WTC11 (cell line): Measurements from ENCODE around the gene TMEM140. TPM values are rescaled to one million over a fixed set of nuclear protein-coding genes. Genes with fewer than 3 reads are reported as not detected.

ENCODE experiments used
- ATAC-seq: fragments of 200-7000 bp; cut with Tn5 transposase; 2 replicates; pipeline ENCODE4 v1.10.0; 2021; ENCODE audit warnings: mild to moderate bottlenecking, moderate library complexity
- CTCF ChIA-PET: fragments of 300-600 bp; sonication (Branson Sonifier 250); formaldehyde crosslinking; loops from one replicate; lab custom pipeline; 2021; ENCODE audit warnings: antibody characterized with exemption; lab: Charles Lee
- POLR2A ChIA-PET: fragments of 350-600 bp; sonication (Branson Sonifier 250); formaldehyde crosslinking; loops from one replicate; lab custom pipeline; 2021; ENCODE audit warnings: antibody characterized with exemption; lab: Charles Lee
- DNase-seq: peaks from one replicate; pipeline ENCODE4 v3.0.0; 2021; ENCODE audit warnings: low spot score
- H3K27ac Mint-ChIP-seq: 2 replicates; pipeline ENCODE4 v1.8.0; 2021; ENCODE audit warnings: mixed read lengths
- H3K27me3 Mint-ChIP-seq: 2 replicates; pipeline ENCODE4 v1.8.0; 2021; ENCODE audit warnings: low read depth, mild to moderate bottlenecking, moderate library complexity, mixed read lengths
- H3K36me3 Mint-ChIP-seq: 2 replicates; pipeline ENCODE4 v1.8.0; 2021; ENCODE audit warnings: mixed read lengths
- H3K4me1 Mint-ChIP-seq: 2 replicates; pipeline ENCODE4 v1.8.0; 2022; ENCODE audit warnings: mixed read lengths
- H3K4me3 Mint-ChIP-seq: 2 replicates; pipeline ENCODE4 v1.8.0; 2021; ENCODE audit warnings: mild to moderate bottlenecking, moderate library complexity, mixed read lengths
- H3K9me3 Mint-ChIP-seq: 2 replicates; pipeline ENCODE4 v1.8.0; 2021; ENCODE audit warnings: mixed read lengths
- JAZF1 ChIP-seq: fragments of 250-450 bp; sonication (Bioruptor Pico); IDR thresholded peaks from 2 replicates; pipeline ENCODE4 v1.9.0; 2021; ENCODE audit warnings: moderate library complexity, mild to moderate bottlenecking, inconsistent platforms
- NFATC4 ChIP-seq: fragments of 250-450 bp; sonication (Bioruptor Pico); IDR thresholded peaks from 2 replicates; pipeline ENCODE4 v1.9.0; 2021; ENCODE audit warnings: mild to moderate bottlenecking
- NR2C2 ChIP-seq: sonication (generic); formaldehyde crosslinking; IDR thresholded peaks from 2 replicates; pipeline ENCODE4 v1.8.0; 2022; ENCODE audit warnings: mild to moderate bottlenecking, missing genetic modification reagents
- RELA ChIP-seq: sonication (generic); formaldehyde crosslinking; IDR thresholded peaks from 2 replicates; pipeline ENCODE4 v1.8.1; 2022; ENCODE audit warnings: missing genetic modification reagents, mild to moderate bottlenecking, borderline replicate concordance
- TCF7 ChIP-seq: sonication (generic); formaldehyde crosslinking; IDR thresholded peaks from 2 replicates; pipeline ENCODE4 v1.8.0; 2022; ENCODE audit warnings: mild to moderate bottlenecking, low read depth, missing genetic modification reagents, moderate library complexity
- ZNF121 ChIP-seq: sonication (generic); formaldehyde crosslinking; IDR thresholded peaks from 2 replicates; pipeline ENCODE4 v1.8.0; 2023; ENCODE audit warnings: missing genetic modification reagents
- ZNF263 ChIP-seq: sonication (generic); formaldehyde crosslinking; IDR thresholded peaks from 2 replicates; pipeline ENCODE4 v1.8.1; 2022; ENCODE audit warnings: low read depth, mild to moderate bottlenecking, moderate library complexity, missing genetic modification reagents
- total RNA-seq: library from RNA; stranded (reverse); gene quantifications from 3 replicates; pipeline ENCODE4 v1.2.3, GENCODE V29; 2021
- TF ChIP-seq, protein P1 (sequence below): sonication (generic); formaldehyde crosslinking; IDR thresholded peaks from 2 replicates; pipeline ENCODE4 v1.8.0; 2023; ENCODE audit warnings: missing genetic modification reagents, mild to moderate bottlenecking, borderline replicate concordance
- TF ChIP-seq, protein P2 (sequence below): sonication (generic); formaldehyde crosslinking; IDR thresholded peaks from 2 replicates; pipeline ENCODE4 v1.8.0; 2022; ENCODE audit warnings: mild to moderate bottlenecking, missing genetic modification reagents
- TF ChIP-seq, protein P3 (sequence below): sonication (generic); formaldehyde crosslinking; IDR thresholded peaks from 2 replicates; pipeline ENCODE4 v1.8.1; 2023; ENCODE audit warnings: mild to moderate bottlenecking, missing genetic modification reagents
- TF ChIP-seq, protein P4 (sequence below): sonication (generic); formaldehyde crosslinking; IDR thresholded peaks from 2 replicates; pipeline ENCODE4 v1.8.1; 2022; ENCODE audit warnings: mild to moderate bottlenecking, missing genetic modification reagents, moderate library complexity, borderline replicate concordance
- TF ChIP-seq, protein P5 (sequence below): fragments of 250-450 bp; sonication (Bioruptor Pico); IDR thresholded peaks from 2 replicates; pipeline ENCODE4 v1.8.0; 2021; ENCODE audit warnings: mild to moderate bottlenecking
- TF ChIP-seq, protein P6 (sequence below): fragments of 250-450 bp; sonication (Bioruptor Pico); IDR thresholded peaks from 2 replicates; pipeline ENCODE4 v2.1.2; 2022; ENCODE audit warnings: mild to moderate bottlenecking, moderate library complexity
- TF ChIP-seq, protein P7 (sequence below): sonication (generic); formaldehyde crosslinking; IDR thresholded peaks from 2 replicates; pipeline ENCODE4 v1.8.1; 2022; ENCODE audit warnings: low read depth, missing genetic modification reagents, borderline replicate concordance
- TF ChIP-seq, protein P8 (sequence below): fragments of 200-600 bp; IDR thresholded peaks from 2 replicates; pipeline ENCODE4 v1.8.0; 2022; ENCODE audit warnings: antibody characterized with exemption

The TMEM140 gene
- total RNA-seq, 1 experiment from 2014 or later = not detected

DNA sequence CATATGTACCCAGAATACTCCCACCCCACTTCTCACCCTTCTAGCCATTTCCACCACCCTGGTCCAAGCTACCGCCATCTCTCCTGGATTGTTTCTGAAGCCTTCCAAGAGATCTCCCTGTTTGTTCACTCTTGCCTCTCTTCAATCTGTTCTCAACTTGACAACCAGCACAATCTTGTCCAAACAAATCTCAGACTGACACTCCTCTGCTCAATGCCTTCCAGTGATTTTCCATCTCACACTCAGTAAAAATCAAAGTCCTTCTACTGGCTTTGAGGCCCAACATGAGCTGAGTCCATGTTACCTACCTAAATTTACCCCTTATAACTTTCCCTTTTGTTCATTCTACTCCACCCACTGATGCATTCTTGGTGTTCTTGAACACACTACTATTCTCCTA, 33.2 kb upstream of the TMEM140 start:
- Mint-ChIP-seq H3K4me1 (peaks cover 6% of the 10 kb centered on the region; the same call in 1 of the 2 replicates), H3K36me3 (peaks cover 3% of the 10 kb centered on the region; the same call in 1 of the 2 replicates), H3K4me3 (no peak overlapping the region), H3K27me3 (no peaks in the 10 kb centered on the region), H3K27ac (no peak overlapping the region), H3K9me3 (peaks cover 7% of the 10 kb centered on the region; the same call in 1 of the 2 replicates)
- ChIA-PET POLR2A (no interaction called here), CTCF (no interaction called here)
- ATAC-seq = no peak
- TF ChIP-seq, protein P1, sequence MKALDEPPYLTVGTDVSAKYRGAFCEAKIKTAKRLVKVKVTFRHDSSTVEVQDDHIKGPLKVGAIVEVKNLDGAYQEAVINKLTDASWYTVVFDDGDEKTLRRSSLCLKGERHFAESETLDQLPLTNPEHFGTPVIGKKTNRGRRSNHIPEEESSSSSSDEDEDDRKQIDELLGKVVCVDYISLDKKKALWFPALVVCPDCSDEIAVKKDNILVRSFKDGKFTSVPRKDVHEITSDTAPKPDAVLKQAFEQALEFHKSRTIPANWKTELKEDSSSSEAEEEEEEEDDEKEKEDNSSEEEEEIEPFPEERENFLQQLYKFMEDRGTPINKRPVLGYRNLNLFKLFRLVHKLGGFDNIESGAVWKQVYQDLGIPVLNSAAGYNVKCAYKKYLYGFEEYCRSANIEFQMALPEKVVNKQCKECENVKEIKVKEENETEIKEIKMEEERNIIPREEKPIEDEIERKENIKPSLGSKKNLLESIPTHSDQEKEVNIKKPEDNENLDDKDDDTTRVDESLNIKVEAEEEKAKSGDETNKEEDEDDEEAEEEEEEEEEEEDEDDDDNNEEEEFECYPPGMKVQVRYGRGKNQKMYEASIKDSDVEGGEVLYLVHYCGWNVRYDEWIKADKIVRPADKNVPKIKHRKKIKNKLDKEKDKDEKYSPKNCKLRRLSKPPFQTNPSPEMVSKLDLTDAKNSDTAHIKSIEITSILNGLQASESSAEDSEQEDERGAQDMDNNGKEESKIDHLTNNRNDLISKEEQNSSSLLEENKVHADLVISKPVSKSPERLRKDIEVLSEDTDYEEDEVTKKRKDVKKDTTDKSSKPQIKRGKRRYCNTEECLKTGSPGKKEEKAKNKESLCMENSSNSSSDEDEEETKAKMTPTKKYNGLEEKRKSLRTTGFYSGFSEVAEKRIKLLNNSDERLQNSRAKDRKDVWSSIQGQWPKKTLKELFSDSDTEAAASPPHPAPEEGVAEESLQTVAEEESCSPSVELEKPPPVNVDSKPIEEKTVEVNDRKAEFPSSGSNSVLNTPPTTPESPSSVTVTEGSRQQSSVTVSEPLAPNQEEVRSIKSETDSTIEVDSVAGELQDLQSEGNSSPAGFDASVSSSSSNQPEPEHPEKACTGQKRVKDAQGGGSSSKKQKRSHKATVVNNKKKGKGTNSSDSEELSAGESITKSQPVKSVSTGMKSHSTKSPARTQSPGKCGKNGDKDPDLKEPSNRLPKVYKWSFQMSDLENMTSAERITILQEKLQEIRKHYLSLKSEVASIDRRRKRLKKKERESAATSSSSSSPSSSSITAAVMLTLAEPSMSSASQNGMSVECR = no peak
- TF ChIP-seq ZNF121 (no peak), NR2C2 (CRISPR knock-in tag) (no peak), RELA (CRISPR knock-in tag) (no peak), NFATC4 (CRISPR knock-in tag) (no peak), JAZF1 (no peak)
- TF ChIP-seq, protein P2, sequence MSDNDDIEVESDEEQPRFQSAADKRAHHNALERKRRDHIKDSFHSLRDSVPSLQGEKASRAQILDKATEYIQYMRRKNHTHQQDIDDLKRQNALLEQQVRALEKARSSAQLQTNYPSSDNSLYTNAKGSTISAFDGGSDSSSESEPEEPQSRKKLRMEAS = no peak
- TF ChIP-seq, protein P3, sequence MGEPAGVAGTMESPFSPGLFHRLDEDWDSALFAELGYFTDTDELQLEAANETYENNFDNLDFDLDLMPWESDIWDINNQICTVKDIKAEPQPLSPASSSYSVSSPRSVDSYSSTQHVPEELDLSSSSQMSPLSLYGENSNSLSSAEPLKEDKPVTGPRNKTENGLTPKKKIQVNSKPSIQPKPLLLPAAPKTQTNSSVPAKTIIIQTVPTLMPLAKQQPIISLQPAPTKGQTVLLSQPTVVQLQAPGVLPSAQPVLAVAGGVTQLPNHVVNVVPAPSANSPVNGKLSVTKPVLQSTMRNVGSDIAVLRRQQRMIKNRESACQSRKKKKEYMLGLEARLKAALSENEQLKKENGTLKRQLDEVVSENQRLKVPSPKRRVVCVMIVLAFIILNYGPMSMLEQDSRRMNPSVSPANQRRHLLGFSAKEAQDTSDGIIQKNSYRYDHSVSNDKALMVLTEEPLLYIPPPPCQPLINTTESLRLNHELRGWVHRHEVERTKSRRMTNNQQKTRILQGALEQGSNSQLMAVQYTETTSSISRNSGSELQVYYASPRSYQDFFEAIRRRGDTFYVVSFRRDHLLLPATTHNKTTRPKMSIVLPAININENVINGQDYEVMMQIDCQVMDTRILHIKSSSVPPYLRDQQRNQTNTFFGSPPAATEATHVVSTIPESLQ (CRISPR knock-in tag) = no peak
- TF ChIP-seq, protein P4, sequence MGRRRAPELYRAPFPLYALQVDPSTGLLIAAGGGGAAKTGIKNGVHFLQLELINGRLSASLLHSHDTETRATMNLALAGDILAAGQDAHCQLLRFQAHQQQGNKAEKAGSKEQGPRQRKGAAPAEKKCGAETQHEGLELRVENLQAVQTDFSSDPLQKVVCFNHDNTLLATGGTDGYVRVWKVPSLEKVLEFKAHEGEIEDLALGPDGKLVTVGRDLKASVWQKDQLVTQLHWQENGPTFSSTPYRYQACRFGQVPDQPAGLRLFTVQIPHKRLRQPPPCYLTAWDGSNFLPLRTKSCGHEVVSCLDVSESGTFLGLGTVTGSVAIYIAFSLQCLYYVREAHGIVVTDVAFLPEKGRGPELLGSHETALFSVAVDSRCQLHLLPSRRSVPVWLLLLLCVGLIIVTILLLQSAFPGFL = no peak
- TF ChIP-seq, protein P5, sequence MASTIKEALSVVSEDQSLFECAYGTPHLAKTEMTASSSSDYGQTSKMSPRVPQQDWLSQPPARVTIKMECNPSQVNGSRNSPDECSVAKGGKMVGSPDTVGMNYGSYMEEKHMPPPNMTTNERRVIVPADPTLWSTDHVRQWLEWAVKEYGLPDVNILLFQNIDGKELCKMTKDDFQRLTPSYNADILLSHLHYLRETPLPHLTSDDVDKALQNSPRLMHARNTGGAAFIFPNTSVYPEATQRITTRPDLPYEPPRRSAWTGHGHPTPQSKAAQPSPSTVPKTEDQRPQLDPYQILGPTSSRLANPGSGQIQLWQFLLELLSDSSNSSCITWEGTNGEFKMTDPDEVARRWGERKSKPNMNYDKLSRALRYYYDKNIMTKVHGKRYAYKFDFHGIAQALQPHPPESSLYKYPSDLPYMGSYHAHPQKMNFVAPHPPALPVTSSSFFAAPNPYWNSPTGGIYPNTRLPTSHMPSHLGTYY (CRISPR knock-in tag) = no peak
- no peak for DNase-seq

DNA sequence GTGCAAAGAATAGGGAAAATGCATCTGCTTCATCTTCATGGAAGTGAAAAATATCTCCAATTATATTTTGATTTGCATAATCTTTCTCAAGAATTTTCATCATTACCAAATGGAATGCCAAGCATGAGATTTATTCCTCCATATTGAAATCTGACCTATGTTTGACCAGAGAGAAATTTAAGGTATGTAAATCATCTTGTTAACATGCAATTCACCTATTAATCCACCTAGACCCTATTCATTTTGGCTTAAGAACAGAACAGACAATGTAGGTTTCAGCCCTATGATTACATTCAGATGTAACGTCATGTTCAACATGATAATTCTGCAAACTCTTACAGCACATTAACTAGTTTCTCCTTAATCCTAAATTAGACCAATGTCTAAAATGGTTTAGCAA, 30.8 kb upstream of the TMEM140 start:
- ChIA-PET POLR2A (no interaction called here), CTCF (no interaction called here)
- Mint-ChIP-seq H3K4me1 (peaks cover 6% of the 10 kb centered on the region; the same call in 1 of the 2 replicates), H3K27ac (no peak overlapping the region), H3K4me3 (no peak overlapping the region), H3K36me3 (peaks cover 18% of the 10 kb centered on the region), H3K27me3 (no peaks in the 10 kb centered on the region), H3K9me3 (peaks cover 23% of the 10 kb centered on the region)
- DNase-seq = no peak
- no peak for TF ChIP-seq ZNF263 (CRISPR knock-in tag)
- no peak for TF ChIP-seq TCF7 (CRISPR knock-in tag)
- TF ChIP-seq, protein P6, sequence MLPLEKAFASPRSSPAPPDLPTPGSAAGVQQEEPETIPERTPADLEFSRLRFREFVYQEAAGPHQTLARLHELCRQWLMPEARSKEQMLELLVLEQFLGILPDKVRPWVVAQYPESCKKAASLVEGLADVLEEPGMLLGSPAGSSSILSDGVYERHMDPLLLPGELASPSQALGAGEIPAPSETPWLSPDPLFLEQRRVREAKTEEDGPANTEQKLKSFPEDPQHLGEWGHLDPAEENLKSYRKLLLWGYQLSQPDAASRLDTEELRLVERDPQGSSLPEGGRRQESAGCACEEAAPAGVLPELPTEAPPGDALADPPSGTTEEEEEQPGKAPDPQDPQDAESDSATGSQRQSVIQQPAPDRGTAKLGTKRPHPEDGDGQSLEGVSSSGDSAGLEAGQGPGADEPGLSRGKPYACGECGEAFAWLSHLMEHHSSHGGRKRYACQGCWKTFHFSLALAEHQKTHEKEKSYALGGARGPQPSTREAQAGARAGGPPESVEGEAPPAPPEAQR (CRISPR knock-in tag) = no peak
- TF ChIP-seq, protein P7, sequence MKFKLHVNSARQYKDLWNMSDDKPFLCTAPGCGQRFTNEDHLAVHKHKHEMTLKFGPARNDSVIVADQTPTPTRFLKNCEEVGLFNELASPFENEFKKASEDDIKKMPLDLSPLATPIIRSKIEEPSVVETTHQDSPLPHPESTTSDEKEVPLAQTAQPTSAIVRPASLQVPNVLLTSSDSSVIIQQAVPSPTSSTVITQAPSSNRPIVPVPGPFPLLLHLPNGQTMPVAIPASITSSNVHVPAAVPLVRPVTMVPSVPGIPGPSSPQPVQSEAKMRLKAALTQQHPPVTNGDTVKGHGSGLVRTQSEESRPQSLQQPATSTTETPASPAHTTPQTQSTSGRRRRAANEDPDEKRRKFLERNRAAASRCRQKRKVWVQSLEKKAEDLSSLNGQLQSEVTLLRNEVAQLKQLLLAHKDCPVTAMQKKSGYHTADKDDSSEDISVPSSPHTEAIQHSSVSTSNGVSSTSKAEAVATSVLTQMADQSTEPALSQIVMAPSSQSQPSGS (CRISPR knock-in tag) = no peak
- TF ChIP-seq, protein P8, sequence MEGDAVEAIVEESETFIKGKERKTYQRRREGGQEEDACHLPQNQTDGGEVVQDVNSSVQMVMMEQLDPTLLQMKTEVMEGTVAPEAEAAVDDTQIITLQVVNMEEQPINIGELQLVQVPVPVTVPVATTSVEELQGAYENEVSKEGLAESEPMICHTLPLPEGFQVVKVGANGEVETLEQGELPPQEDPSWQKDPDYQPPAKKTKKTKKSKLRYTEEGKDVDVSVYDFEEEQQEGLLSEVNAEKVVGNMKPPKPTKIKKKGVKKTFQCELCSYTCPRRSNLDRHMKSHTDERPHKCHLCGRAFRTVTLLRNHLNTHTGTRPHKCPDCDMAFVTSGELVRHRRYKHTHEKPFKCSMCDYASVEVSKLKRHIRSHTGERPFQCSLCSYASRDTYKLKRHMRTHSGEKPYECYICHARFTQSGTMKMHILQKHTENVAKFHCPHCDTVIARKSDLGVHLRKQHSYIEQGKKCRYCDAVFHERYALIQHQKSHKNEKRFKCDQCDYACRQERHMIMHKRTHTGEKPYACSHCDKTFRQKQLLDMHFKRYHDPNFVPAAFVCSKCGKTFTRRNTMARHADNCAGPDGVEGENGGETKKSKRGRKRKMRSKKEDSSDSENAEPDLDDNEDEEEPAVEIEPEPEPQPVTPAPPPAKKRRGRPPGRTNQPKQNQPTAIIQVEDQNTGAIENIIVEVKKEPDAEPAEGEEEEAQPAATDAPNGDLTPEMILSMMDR = no peak
- no peak for ATAC-seq
